Measurements from ENCODE around the gene HMOX1.
A peak's percentile ranks its signal among the peaks of the same experiment; 100 is the strongest.
"Not testable (repeated sequence)": the region's sequence is repeated elsewhere in the genome, so short reads cannot be mapped to it uniquely, and the experiment has no call there.

The HMOX1 gene

GRCh38 chr22:35381424-35382009, 621 bp downstream of the HMOX1 start:
- DNase-seq = no peak

- no peak for DNase-seq
Measured at GRCh38 chr22:35383679-35384071, 2.8 kb downstream of the HMOX1 start.

- DNase-seq = no peak
Measured at GRCh38 chr22:35384527-35384926, 3.6 kb downstream of the HMOX1 start.

GRCh38 chr22:35384975-35385588, 4.2 kb downstream of the HMOX1 start:
- no peak for DNase-seq

- DNase-seq = no peak
Measured at GRCh38 chr22:35386670-35387288, 5.9 kb downstream of the HMOX1 start.

GRCh38 chr22:35390933-35391332, 10.0 kb downstream of the HMOX1 start:
- no peak for DNase-seq

GRCh38 chr22:35392357-35392756, 11.5 kb downstream of the HMOX1 start:
- DNase-seq = no peak

GRCh38 chr22:35393116-35394010, 12.5 kb downstream of the HMOX1 start:
- DNase-seq = no peak

- DNase-seq = no peak
Measured at GRCh38 chr22:35394011-35394312, 13.1 kb downstream of the HMOX1 start.

GRCh38 chr22:35394810-35395563, 14.1 kb downstream of the HMOX1 start:
- no peak for DNase-seq

- not testable (repeated sequence) for DNase-seq
Measured at GRCh38 chr22:35396622-35397021, 15.7 kb downstream of the HMOX1 start.

- DNase-seq = no peak
Measured at GRCh38 chr22:35397095-35397904, 16.4 kb downstream of the HMOX1 start.

- no peak for DNase-seq
Measured at GRCh38 chr22:35398591-35398973, 17.7 kb downstream of the HMOX1 start.

GRCh38 chr22:35399114-35399677, 18.3 kb downstream of the HMOX1 start:
- no peak for DNase-seq

GRCh38 chr22:35399678-35400500, 19.0 kb downstream of the HMOX1 start, which contains the start of gene MCM5:
MCM5 (plus strand) TSS chr22:35400140; CDS start chr22:35400439, 299 bp downstream.
- peak; percentile 90 for DNase-seq

GRCh38 chr22:35400501-35400790, 19.6 kb downstream of the HMOX1 start:
- no peak for DNase-seq

- DNase-seq = no peak
Measured at GRCh38 chr22:35401863-35402262, 21.0 kb downstream of the HMOX1 start.

- no peak for DNase-seq
Measured at GRCh38 chr22:35403356-35403755, 22.5 kb downstream of the HMOX1 start.

GRCh38 chr22:35404176-35404575, 23.3 kb downstream of the HMOX1 start:
- DNase-seq = no peak

GRCh38 chr22:35406443-35406842, 25.5 kb downstream of the HMOX1 start:
- DNase-seq = no peak

GRCh38 chr22:35407362-35407761, 26.5 kb downstream of the HMOX1 start:
- no peak for DNase-seq
